Frontal cortex (tissue), 4 donors: ENCODE measurements around the gene HSH2D. TPM values are rescaled to one million over a fixed set of nuclear protein-coding genes. Genes with fewer than 3 reads are reported as not detected.

Experiments
- DNase-seq, 2 donors: peaks; one replicate each; pipeline ENCODE4 v3.0.0; 2012; ENCODE audit warnings: low spot score in 2 of 2
- FAIRE-seq: peaks from 2 replicates; lab custom pipeline; 2012; peaks lifted over from hg19 to GRCh38; lab: Jason Lieb, UNC
- total RNA-seq: library from RNA; depleted of rRNA; stranded (reverse); fragments of >200 nt; gene quantifications from one replicate; pipeline ENCODE4 v1.2.3, GENCODE V29; 2014
- donor health status: control.
- donor health status: control.
- donor health status: control.

Gene HSH2D
- total RNA-seq, 1 donor from 2014 or later = under 0.01 TPM

GRCh38 chr19:16185123-16185767, 41.8 kb downstream of the HSH2D start, which contains the start of gene FAM32A:
FAM32A (plus strand) TSS chr19:16185410; CDS start chr19:16185443, 33 bp downstream.
- peak; percentile 79 for FAIRE-seq
- peak; percentile 83 to 98 for DNase-seq

DNA sequence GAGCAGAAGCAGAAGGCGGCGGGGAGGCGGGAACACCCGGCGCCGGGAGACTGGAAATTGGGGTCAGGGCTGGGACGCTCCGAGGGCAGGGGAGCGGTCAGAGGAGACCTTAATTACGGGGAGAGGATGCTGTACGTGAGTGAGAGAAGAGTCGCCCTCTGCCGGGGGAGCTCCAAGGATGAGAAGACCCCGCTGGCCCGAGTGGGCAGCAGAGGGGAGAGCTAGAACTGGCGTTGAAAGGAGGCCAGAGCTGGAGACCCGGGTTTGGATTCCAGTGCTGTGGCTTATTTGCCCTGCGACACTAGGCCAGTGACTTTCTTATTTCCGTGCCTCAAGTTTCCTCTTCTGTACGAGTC, 42.3 kb downstream of the HSH2D start:
- DNase-seq (no peak), FAIRE-seq (no peak)

- DNase-seq (no peak), FAIRE-seq (no peak)
Observed at GRCh38 chr19:16188521-16188920, 45.0 kb downstream of the HSH2D start.

DNA sequence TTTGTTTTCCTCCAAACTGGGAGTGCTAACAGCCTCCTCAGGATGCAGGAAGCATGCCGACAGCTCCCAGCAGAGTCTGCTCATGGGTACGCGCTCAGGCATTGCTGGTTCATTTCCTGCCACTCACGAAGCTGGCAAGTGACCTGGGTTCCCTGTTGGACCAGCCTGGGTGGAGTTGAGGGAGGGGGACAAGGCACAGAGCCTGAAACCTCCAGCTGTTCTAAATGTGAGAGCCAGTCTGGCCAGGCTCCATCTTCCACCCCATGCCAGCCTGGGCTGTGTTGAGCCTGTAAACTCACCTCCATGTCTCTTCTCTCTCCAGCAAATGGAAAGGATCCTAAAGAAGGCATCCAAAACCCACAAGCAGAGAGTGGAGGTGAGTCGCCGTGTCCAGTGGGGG, 46.7 kb downstream of the HSH2D start:
- FAIRE-seq (no peak), DNase-seq (no peak)

GRCh38 chr19:16190736-16191135, 47.3 kb downstream of the HSH2D start:
- FAIRE-seq (no peak), DNase-seq (no peak)

DNA sequence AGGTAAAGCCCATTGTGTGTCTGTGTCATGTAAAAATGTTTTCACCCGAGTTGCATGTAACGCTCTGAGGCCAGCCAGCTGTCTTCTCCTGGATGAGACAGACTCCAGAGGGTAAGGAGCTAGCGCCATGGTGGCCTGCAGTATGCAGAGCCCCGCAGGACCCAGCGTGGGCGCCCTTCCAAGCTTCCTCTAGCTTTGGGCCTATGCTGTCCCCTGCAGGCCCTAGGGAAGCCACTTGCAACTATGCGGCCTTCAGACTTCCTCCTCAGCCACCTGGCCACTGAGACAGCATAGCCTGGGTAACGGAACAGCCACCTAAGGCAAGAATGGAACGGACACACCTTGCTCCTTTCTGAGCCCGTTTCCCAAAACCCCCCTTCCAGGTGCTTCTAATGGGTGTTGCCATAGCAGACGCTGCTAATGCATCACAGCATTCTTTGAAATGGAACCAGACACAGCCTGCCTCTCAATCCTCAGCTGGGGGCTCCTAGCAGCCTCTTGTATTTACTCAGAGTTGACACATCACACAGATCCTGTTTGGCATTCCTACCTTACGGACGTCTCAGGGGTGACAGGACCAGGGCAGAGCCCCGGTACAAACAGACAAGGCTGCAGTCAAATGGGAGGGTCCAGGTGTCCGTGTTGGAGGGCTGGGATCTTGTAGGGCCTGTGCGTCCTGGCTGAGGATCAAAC, 47.9 kb downstream of the HSH2D start:
- FAIRE-seq = no peak
- DNase-seq = no peak

DNA sequence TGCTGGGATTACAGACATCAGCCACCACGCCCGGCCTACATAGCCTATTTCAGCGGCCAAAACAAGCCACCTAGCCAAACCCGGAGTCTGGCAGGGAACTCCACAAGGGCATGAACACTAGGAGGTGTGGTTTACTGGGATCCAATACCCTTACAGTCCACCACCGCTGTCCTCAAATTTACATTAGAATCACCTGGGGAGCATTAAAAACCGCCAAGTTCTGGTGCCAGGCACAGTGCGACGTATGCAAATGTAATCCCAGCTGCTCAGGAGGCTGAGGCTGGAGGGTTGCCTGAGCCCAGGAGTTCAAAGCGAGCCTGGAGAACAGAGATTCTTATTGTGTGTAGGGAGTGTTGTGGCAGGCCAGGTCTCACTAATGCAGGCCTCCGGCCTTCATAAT, 50.0 kb downstream of the HSH2D start:
- DNase-seq (no peak), FAIRE-seq (no peak)

DNA sequence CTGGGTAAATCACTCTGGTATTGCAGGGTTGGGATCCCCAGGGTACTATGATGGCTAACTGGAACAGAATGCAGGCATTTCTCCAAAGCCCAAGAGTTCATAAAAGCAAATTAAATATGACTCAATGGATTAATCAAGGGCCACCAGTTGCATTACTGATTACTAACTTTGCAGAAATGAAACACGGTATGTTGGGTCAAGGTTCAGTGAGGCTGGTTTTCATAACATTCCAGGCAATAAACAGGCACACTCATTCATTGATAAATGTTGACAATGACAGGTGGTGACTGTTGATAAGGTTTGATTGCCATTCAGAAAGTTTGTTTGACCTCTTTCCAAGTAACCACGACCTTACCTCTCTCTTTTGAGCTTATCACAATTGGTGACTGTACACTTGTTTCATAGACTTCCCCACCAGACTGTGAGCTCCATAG, 53.7 kb downstream of the HSH2D start:
- FAIRE-seq = no peak
- no peak for DNase-seq

- no peak for FAIRE-seq
- DNase-seq = peak; percentile 95 to 98
Observed at GRCh38 chr19:16197622-16198369, 54.3 kb downstream of the HSH2D start, which contains the start of gene AP1M1. AP1M1 (plus strand) TSS chr19:16197911; CDS start chr19:16198027, 116 bp downstream.

GRCh38 chr19:16198370-16198651, 54.8 kb downstream of the HSH2D start:
- DNase-seq = no peak

GRCh38 chr19:16199275-16199932, 55.9 kb downstream of the HSH2D start:
- FAIRE-seq = no peak
- no peak for DNase-seq

More at GRCh38 chr19:16198370-16198651, 54.8 kb downstream of the HSH2D start:
- no peak for FAIRE-seq

GRCh38 chr19:16200038-16201010, 56.8 kb downstream of the HSH2D start:
- FAIRE-seq (no peak), DNase-seq (no peak)

DNA sequence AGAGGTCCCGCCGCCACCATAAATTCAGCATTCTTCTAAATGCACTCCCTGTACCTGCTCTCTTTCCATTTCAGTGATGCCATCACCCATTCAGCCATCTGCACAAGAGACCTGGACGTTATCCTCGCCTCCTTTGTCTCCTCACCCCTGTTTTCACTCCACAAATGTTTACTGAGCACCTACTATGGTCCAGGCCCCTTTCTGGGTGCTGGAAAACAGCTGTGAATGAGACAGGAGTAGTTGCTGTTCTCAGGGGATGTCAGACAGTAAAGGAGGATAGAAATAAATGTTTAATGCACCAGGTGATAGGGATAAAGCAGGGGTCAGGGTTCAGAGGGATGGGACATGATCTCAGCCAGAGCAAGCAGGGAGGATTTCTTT, 57.5 kb downstream of the HSH2D start:
- no peak for FAIRE-seq
- DNase-seq = no peak

- no peak for DNase-seq
- no peak for FAIRE-seq
Observed at GRCh38 chr19:16202320-16203255, 59.1 kb downstream of the HSH2D start.

- DNase-seq = no peak
- no peak for FAIRE-seq
Observed at GRCh38 chr19:16203256-16204004, 59.9 kb downstream of the HSH2D start.

DNA sequence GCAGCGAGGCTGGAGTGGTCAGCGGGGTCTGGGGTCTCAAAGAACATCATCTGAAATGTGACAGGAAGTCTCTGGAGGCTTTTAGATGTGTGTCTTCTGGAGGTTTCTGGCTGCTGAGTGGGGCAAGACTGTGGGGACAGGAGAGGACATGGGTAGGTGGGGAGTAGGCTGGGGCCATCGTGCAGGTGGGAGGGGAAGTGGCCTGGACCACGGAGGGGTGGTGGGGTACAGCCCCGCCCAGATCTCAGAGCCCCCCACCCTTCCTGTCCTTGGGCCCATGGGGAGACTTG, 60.5 kb downstream of the HSH2D start:
- no peak for DNase-seq

DNA sequence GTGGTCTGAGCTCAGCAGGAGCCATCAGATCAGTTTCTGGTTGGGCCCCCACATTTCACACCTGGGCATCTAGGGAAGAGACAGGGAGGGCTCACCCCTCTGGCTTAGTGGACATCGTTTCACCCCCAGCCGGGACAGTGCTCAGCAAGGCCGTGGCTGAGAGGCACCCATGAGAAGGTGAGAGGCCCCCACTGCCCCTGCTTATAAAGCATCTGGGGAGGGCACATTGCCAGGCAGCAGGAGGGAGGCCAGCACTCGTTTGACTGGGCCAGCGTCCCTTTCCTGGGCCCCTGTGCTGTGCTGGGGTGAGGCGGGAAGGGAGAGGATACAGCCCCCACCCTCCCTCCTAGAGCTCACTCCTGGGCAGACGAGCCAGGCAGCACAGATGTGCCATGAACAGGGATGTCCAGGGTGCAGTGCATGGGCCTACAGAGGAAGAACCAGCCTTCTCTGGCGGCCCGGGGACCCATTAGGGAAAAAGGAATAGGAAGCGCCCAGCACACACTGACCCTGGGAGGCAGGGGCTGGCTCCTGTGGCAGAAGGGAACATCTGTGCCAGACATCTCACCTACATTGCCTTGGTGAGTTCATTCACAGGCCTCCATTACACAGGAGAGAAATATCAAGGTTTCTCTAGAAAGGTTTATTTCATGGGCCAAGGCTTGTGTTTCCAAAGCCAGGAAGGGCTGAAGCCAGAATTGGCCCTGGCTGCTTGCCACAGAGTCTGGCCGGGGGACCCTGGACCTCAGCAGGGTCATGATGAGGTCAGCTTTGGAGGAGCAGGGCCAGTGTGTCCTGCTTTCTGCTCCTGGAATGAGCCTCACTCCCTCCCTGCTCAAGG, 61.9 kb downstream of the HSH2D start:
- FAIRE-seq (no peak), DNase-seq (no peak)

More for the DNA sequence above, 60.5 kb downstream of the HSH2D start:
- no peak for FAIRE-seq
